ENCODE results near the gene ATP5ME. TPM values are rescaled to one million over a fixed set of nuclear protein-coding genes. Genes with fewer than 3 reads are reported as not detected.

Gene ATP5ME
- 100 to 1,000 TPM; 181 to 374 (median 290) TPM for total RNA-seq (2021; fragmentation: NEBNext Ultra II Directional; extraction: Animal tissue kit (Norgen Biotek cat#: 25700))
- long read RNA-seq, transcript ATP5ME-201 (4 exons, 365 nt): major isoform, 106 of 111 reads
- long read RNA-seq, partial matches to known transcripts: 1 of 111 reads
- long read RNA-seq, other reads (novel, unspliced or antisense): 2 of 111 reads

DNA sequence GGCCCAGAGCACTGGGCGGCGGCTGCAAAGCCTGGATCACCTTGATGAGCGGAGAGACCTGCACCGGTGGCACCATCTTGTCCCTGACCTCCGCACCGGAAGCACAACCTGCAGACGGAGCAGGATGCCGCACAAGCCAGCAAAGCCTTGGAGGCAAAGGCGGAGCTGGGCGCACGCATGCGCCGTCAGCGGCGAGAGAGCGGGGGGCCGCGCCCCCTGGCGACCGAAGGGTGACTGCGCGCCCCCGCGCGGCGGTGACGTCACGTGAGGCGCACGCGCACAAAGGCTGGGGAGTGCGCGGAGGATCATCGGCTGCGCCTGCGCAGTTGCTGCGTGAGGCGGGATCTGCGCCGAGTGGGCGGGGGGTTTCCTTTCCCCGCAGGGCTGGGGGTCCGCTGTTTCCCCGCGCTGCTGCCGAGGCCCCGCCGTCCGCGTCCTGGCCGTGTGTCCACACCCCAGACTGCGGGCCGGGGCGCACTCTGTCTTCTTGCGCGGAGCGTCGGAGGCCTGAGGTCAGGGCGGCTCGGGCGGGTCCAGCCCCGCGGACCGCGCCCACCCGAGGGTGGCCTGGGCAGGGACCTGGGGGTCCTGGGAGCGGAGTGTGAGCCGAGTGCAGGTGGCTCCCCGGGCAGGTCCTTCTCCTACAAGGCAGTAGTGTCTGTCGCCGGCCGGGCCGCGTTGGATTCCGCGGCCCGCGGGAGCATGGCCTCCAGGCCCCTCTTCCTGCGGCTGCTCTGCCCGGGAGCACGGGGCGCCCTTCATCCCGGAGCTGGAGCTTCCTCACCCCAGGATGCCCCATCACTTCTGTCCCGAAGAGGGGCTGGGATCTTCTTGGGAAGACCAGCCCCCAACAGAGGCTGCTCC is at the start of gene ATP5ME, which contains the start of gene MYL5:
Gene ATP5ME (minus strand): TSS at position 105 of the 864 bp plus-strand sequence. CDS start 29 bp downstream, at position 76.
Gene MYL5 (plus strand): TSS at position 371 of the 864 bp plus-strand sequence. CDS start 3,485 bp downstream, outside the sequence.
- no peaks in the 10 kb centered on the region for H3K9me3 Mint-ChIP-seq
- peaks cover 21% of the 10 kb centered on the region for H3K36me3 Mint-ChIP-seq (ENCODE audit: low read depth)

GRCh38 chr4:722851-723360 is 48.8 kb upstream of the ATP5ME start:
- H3K27ac Mint-ChIP-seq: no peak overlapping the region
- H3K36me3 Mint-ChIP-seq (ENCODE audit: low read depth): peaks cover 39% of the 10 kb centered on the region; the same call in 1 of the 2 replicates
- peaks cover 26% of the 10 kb centered on the region for H3K9me3 Mint-ChIP-seq
- no peak for DNase-seq
- peaks cover 4% of the 10 kb centered on the region for H3K27me3 Mint-ChIP-seq (ENCODE audit: insufficient read depth)
- peaks cover 16% of the 10 kb centered on the region for H3K4me1 Mint-ChIP-seq (ENCODE audit: low read depth)
- TF ChIP-seq CTCF (IDR thresholded peaks at IDR 0.05): no peak
- H3K4me3 Mint-ChIP-seq: no peak overlapping the region

More for the DNA sequence above, at the start of gene ATP5ME, which contains the start of gene MYL5:
- TF ChIP-seq CTCF (IDR thresholded peaks at IDR 0.05): peak; percentile 97
- H3K27me3 Mint-ChIP-seq (ENCODE audit: insufficient read depth): no peaks in the 10 kb centered on the region
- peak within 1 kb of the TSS; percentile 91 for H3K4me3 Mint-ChIP-seq
- peaks cover 9% of the 10 kb centered on the region for H3K4me1 Mint-ChIP-seq (ENCODE audit: low read depth)
- H3K27ac Mint-ChIP-seq: peak within 1 kb of the TSS; percentile 75
- DNase-seq: peak; percentile 94

DNA sequence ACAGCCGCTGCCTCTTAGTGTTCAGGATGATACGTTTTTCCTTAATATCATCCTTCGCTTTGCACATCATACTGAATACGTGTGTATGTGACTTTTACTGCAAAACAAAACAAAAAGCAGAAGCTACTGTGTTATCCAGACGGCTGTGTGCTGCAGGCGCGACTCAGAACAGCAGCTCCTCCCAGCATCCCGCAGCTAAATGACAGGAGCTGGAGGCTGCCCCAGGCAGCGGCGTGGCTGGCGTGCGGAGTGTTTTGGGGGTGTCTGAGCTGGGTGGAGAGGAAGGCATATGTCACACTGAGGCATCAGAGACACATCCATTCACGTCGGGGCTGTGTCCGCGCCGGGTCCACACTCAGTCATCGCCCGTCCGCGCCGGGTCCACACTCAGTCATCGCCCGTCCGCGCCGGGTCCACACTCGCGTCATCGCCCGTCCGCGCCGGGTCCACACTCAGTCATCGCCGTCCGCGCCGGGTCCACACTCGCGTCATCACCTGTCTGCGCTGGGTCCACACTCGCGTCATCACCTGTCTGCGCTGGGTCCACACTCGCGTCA is 48.2 kb upstream of the ATP5ME start:
- peaks cover 43% of the 10 kb centered on the region; the same call in 1 of the 2 replicates for H3K36me3 Mint-ChIP-seq (ENCODE audit: low read depth)
- peaks cover 4% of the 10 kb centered on the region for H3K27me3 Mint-ChIP-seq (ENCODE audit: insufficient read depth)
- DNase-seq: no peak
- H3K27ac Mint-ChIP-seq: no peak overlapping the region
- H3K9me3 Mint-ChIP-seq: peaks cover 31% of the 10 kb centered on the region
- no peak overlapping the region for H3K4me3 Mint-ChIP-seq
- H3K4me1 Mint-ChIP-seq (ENCODE audit: low read depth): peaks cover 16% of the 10 kb centered on the region
- TF ChIP-seq CTCF (IDR thresholded peaks at IDR 0.05): no peak

DNA sequence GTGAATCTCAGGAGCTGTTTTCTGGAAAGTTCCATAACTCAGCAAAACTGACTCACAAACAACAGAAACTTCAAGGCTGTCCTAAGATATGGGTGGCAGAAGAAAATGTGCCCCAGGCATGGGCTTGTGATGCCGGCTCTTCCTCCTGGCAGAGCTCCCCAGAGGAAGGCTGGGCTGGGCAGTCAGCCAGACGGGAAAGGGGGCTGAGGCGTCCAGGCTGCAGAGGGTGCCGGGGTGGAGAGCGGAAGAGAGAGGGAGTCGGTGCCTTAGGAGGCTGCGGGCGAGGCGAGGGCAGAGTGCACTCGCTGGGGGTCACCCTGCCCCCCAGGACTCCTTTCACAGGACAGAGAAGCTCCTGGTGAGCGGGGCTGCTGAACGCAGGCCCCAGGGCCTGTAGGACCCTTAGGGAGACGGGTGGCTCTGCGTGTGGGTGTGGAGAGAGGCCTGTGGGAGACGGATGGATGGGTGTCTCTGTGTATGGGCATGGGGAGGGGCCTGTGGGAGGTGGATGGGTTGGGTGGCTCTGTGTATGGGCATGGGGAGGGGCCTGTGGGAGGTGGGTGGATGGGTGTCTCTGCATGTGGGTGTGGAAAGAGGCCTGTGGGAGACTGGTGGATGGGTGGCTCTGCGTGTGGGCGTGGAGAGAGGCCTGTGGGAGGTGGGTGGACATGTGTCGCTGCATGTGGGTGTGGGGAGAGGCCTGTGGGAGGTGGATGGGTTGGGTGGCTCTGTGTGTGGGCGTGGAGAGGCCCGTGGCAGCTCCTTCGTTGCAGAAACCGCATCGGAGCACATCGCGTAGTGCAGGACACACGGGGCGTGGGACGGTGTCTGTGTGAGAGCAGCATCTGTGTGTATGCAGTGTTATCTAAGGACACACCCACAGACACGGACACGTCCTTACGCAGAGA is 47.4 kb upstream of the ATP5ME start:
- Mint-ChIP-seq H3K27me3 (ENCODE audit: insufficient read depth) (peaks cover 6% of the 10 kb centered on the region), H3K4me3 (no peak overlapping the region), H3K27ac (peak overlapping the region; percentile 38; the same call in 1 of the 2 replicates), H3K4me1 (ENCODE audit: low read depth) (peaks cover 9% of the 10 kb centered on the region), H3K9me3 (peaks cover 31% of the 10 kb centered on the region), H3K36me3 (ENCODE audit: low read depth) (peaks cover 38% of the 10 kb centered on the region; the same call in 1 of the 2 replicates)
- TF ChIP-seq CTCF (IDR thresholded peaks at IDR 0.05): no peak
- DNase-seq: peak; percentile 19
